NCI-H526 treated with DMSO at 0.1 percent for 48 hours (cell line): ENCODE measurements around the gene AUTS2.

Experiments
- DNase-seq: peaks from one replicate; lab custom pipeline; 2025; lab: John Stamatoyannopoulos, UW

AUTS2 gene

DNA sequence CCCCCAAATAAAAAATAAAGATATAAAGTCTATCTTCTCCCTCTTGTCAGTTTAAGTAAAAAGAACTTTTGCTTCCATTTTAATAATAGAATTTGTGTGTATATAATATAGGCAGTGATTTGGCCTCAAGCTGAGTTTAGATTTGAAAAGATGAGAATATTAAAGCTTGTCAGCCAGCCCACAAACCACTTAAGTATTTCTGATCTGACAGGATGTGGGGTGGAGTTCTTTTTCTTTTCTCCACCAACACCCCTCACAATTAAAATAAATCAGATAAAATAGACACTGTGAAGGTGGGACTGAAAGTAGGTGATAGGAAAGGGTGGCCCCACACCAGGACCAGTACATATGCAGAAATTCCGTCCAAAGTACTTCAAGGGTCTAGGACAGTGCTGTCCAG, 714.1 kb downstream of the AUTS2 start:
- no peak for DNase-seq

DNA sequence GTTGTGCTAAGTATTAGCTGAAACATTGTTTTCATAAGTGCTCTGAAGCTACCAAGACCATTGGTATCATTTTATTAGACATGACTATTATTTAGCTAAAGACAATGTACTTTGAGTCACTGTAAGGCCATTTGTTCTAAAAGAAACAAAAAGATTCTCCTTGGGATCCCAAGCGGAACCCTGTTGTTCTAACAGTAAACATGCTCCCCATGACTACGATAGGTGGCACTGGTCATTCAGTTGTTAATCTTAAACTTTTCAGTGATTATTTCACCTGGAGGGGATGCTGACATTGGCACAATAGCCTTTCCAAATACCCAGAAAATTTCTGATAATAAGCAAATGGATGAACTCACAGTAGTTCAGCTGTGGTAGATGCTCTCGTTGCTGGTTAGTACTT, 715.0 kb downstream of the AUTS2 start:
- no peak for DNase-seq

DNA sequence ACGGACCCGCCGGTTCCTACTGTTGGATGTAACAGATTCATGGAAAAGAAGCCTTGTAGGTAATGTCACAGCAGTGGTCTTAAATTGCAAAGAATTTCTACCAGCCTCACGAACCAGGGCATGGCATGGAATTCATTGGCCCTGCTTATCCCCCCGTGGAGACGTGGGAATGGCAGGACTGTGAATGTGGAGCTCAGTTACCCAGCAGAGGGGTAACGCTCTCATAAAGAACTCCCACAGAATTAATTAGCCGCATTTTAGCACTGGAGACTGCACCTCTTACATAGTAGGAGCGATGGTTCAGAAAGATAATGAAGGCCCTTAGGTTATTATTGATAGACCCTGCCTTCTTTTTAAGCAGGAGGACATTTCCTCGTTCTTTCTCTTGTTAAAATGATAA, 715.4 kb downstream of the AUTS2 start:
- DNase-seq = no peak

DNA sequence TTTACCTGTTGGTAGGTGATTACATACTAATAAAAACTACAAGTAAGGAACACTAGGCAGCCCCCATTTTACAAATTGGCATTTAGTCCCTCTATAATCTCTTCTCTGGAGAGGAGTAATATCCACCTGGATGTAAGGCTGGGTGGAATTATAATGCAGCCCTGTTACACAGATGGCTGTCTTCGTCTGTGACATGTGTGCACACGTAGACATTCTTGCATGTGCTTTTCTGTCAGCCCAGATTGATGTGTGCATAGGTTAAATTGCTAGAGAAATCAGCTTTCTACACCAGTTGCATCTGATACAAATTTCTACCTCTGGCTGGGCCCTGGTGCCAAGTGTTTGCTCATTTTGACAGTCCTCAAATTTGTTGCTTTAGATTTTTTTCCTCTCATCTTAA, 715.9 kb downstream of the AUTS2 start:
- no peak for DNase-seq

DNA sequence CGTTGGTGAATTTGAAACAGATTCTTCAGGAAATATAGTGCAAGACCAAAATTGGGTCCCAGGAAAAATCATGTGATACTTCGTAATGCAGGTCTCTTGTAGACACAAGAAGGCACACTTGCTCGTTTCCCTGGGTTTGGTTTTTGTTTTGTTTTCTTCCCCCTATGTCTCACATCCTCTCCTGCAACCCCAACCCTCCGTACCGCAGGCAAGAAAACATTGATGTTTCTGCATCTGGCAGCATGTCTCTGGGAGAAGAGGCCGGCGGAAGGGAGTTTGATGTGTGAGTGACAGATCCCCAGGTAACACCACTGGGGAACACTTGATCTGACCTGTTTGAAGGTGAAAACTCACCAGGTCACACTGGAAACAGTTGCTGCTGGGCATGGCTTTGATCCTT, 718.5 kb downstream of the AUTS2 start:
- DNase-seq = no peak

DNA sequence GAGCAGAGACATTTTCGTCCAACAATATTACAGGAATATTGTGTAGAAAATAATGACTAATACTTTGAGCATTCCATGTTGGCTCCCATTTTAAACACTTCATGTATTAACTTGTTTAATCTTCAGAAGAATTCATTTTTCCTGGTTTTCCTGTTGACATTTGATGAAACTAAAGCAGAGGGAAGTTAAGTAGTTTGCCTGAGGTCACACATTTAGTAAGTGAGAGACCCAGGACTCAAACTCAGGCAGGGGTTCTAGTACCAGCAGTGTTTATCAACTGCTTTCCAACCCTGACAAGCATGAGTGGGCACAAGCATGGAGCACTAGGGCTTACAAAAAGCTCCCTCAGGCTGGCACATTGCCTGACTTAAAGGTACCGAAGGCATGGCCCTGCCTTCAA, 719.1 kb downstream of the AUTS2 start:
- DNase-seq = no peak

DNA sequence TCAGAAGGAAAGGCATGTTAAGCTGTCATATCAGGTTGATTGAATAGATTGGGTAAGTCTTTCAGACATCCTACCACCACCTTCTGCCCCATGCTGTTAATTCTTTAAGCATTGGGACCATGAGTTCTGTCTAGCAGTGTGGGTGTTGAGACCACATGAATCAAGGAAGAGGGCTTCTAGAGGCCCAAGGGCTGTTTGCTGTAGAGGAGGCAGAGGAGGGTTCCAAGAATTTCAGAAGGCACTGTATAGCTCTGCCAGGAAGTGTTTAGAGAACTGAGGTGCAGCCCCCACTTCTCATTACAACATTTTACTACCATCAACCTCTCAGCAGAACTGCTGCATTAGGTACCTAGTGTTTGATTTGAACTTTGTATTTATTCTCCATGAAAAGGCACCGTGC, 720.2 kb downstream of the AUTS2 start:
- DNase-seq = no peak

DNA sequence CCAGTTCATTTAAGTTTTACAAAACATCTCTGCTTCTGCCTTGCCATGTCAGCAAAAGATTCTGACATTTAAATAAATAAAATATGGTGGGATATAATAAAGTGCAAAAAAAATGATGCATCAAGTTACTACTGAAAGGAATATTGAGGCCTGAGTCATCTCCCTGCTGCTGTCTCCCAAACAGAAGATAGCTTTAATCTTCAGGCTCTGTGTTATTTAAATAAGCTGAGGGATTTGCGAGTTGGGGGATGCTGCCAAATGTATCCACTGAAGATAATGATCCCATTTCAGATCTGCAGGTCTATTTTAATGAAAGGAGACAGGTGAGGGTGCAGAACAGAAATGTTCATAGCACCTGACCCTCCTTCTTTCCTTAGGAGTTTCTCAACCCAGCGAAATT, 720.8 kb downstream of the AUTS2 start:
- DNase-seq = no peak

DNA sequence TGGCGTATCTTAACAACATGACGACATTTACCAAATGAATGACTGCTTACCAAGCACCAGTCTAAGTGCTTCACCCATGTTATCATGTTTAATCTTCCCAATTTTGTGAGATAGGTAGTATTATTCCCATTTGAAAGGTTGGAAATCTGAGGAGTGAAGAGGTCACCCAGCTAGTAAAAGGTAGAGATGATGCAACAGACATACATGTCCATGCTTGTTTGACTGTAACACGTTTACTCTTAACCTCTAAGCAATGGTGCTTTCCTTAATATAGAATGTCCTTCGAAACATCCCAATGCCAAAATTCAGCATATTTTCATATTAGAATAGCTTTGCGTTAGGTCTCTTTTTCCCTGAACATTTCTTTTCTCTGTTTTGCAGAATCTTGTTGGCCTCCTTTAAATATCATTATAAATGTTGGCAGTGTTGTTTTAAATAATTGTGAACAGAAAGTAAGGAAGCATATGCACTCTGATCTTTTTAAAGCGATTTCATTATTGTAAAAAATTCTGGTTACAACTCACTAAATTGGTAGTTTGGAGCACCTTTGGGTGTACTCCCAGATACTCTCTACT, 722.8 kb downstream of the AUTS2 start:
- no peak for DNase-seq

DNA sequence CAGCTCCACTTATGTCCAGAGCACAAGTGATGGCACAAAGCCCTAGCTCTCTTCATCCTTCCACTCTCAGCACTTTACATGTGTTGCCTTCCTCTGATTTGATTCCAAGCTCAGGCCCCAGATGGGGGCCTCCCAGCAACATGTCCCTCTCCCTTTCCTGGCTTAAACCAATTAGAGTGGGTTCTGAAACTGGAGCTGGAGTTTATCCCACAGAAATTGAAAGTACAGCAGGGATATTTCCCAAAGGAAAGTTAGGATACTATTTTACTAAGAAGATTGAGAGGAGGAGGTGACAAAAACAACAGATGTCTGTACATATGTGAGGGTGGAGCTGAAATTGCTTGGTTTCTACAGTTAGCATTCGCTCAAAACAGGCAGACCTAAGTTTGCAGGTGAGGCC, 724.6 kb downstream of the AUTS2 start:
- no peak for DNase-seq

DNA sequence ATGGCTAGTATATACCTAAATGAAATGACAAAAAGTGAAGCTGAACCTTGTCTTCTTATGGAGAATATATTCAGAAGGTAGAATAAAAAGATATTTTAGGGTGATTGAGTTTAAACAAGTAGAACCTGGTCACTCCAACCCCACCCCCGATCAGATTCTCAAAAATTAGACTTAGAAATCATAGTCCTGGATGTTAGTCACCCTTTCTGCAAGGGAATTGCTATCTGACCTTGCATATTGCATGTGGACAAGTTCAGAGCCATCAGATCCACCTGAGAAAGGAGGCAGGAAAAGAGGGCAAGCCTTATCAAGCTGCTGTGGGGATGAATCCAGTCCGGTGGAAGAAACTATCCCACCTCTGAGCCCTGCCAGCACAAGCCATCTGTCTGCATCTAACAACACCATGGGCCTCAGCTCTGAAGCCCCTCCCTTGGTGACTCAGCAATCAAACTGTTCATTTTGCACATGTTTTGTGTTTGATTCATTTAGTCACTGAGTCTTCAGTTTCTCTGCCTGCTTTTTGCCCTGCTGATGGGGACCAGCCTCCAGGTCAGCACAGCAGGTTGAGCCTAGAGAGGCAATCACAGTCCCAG, 727.3 kb downstream of the AUTS2 start:
- no peak for DNase-seq

DNA sequence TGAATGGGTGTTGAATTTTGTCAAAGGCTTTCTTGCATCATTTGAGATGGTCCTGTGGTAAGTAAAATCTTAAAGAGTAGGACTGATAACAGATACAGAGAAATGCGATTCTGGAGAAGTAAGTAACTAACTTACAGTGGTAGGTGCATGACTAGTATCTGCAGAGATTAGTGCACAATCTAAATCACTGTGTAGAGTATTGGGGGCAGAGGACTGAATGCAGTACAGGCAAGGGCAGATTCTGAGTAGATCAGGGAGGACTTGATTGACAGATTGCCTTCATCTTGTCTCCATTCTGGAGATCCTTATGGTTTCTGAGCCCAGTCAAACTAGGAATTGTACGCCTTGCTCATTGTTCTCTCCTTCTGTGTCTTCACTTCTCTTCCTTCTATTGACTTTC, 736.0 kb downstream of the AUTS2 start:
- DNase-seq = no peak

DNA sequence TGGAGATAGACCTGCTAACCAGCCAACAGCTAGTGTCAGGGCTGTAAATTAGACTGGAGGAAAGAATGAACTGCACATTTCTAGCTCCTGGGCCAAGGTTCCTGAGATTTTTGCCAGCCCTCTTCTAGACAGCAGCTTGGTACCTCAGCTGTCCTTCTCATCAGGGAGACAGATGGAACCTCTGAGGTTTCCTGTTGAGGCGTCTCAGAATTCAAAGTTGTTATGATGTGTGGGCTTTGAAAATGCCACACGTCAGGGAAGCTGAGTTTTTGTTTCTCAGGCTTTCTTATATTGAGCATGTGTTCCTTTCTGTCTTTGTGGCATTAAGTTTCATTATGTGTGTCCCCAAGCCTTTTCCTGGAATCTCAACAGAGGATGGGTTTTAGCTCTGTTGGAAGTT, 736.6 kb downstream of the AUTS2 start:
- no peak for DNase-seq

DNA sequence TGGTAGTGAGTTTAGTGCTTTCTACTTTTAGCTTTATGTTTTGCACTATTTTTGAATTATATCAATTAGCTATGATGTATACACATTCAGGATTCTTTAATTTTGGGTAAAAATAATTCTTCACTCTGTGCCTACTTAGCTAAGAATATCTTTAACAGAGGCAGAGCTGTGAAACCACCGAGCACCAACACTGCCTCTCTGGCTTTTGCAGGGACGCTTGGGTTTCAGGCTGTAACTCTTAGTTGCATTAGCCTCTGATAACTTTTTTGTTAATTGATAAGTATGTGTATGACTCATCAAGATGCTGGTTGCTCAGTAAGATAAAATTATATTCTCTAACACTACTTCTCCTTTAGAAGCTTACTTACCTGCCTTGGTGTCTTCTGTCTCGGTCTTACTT, 738.3 kb downstream of the AUTS2 start:
- DNase-seq = no peak

DNA sequence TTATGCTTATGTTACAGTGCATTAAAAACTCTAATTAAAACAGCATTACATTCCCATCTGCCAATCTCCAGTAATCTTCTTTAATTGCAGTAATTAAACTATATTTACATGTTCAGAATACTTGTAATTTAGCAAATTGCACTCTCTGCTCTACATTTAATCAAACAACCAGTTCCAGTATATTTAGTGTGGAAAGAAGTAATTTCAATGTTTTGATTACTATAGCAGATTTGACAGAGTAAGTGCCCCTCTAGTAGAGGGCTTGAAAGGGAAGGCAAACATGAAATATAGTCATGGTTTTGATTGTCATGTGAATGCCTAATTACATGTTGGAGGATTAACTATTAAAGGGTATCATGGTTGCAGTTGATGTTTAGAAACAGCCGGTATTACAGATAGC, 739.7 kb downstream of the AUTS2 start:
- DNase-seq = no peak

DNA sequence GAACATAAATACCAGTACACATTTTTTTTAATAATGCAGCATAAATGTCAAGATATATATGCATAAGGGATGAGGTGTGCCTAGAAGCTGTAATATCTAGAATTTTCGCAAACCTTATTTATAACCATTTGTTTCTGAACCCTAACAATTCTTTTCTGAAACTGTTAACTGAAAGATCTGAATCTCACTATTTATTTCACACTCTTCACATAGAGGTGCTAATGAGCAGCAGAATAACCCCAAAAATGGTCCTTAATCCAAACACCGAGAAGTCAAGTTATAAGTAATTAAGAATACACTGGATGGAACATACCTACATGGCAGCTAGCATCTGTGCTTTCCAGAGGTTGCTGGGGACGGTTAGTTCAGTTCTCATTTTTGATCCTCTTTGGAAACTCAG, 742.0 kb downstream of the AUTS2 start:
- no peak for DNase-seq

DNA sequence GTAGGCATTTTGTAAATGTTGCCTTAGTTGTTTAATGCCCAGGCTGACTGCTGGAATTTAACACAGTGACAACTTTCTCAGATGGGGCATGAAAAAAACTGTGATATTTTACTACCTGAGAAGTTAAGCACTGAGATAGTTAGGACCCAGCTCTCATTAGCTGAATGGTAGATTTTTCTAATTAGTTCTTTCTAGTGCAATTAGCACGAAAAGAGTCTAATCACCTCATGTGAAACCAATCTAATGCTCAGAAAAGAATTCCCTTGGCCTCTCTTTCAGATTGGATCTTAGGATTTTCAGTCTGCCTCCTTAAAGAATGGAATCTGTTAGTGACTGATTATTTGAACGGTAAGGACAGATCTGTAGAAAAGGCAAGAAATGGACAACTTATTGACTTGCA, 743.2 kb downstream of the AUTS2 start:
- DNase-seq = no peak

DNA sequence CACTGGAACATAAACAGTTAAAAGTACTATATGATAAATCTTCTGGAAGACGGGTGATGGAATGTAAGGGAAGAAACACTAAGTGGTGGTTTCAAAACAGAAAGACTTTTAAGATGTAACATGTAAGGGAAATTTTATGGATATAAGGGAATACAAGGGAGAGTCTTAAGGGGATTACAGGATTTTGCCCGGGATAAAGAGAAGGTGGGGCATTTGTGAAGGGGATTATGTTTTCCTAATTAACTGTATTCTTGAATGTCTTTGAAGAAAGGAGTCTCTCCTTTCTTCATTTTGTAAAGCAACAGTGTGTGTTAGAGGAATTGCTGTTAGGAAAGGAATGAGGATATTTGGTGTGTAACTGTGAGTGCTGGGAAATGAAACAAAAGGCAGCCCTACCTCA, 745.2 kb downstream of the AUTS2 start:
- no peak for DNase-seq

DNA sequence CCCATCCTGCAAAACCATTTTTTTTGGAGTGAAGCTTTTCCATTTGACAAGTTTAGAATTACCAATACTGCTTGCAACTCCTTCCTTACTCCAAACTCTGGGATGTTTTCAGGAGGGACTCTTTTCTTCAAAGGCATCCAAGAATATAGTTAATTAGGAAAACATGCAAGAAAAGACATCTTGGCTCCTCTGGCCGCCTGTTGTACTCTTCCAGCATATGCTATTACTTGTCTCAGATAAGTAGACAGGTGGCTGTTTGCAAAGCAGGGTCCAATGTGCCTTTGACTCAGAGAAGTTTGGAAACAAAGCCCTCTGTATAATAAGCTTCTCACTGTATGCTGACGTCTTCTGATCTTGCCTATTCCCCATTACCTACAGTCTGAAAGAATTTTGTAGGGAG, 746.5 kb downstream of the AUTS2 start:
- no peak for DNase-seq

DNA sequence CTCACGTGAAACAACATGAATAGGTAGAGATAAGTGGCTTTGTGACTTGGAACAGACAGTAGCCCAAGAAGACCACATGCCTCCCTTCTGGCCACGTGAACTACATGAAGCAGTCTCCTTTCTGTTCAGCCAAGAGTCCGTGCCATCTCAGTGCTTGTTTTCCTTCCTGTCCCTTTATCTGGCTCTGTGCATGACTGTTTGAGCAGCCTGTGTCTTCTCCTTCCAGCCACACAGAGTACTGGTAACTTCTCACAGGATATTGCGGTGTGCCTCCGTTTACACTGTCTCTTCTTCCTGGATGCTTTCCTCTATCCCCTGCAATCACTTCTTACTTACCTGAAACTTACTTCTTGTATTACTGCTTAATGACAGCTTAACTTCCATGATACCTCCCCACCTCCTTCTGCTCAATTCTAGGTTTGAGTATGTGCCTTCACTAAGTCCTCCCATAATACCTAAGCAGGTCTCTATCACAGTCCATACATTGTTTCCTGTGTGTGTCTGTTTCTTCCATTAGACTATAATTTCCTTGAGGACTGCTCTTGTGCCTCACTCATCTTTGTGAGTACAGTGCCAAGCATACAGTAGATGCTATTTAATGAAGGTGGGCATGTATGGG, 748.7 kb downstream of the AUTS2 start:
- DNase-seq = no peak

DNA sequence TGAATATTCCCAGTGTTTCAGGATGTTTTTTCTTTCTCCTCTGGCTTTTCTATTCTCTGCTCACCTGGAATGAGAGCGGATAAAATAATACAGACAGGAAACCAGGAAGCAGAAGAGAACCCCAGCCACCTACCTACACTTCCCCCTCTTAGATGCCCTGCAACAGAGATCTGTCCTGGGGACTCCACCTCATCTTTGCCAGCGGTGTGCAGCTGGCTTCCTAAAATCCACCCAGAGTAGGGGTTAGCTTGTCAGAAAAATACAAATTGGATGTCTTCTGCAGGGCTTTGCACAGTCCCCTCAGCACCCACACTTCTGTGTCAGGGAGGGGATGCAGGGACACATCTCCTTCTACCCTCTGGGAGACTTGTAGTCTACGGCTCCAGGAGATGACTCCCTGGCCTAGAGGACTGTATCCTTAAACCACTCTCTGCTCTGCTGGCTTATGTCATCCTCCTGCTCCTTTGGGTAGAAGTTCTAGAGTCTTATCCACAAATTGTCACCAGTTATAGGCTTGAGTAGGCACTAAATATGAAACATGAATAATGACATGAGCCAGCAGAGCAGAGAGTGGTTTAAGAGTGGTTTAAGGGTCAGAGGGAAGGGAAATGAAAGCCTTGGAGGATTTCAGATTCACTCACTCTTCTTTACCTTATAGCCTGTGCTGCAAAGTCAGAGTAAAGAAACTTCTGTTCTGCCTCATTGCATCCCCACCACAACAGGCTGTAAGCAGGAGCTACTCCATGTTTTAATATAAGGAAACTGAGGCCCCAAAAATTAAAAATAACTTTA, 749.4 kb downstream of the AUTS2 start:
- DNase-seq = no peak

DNA sequence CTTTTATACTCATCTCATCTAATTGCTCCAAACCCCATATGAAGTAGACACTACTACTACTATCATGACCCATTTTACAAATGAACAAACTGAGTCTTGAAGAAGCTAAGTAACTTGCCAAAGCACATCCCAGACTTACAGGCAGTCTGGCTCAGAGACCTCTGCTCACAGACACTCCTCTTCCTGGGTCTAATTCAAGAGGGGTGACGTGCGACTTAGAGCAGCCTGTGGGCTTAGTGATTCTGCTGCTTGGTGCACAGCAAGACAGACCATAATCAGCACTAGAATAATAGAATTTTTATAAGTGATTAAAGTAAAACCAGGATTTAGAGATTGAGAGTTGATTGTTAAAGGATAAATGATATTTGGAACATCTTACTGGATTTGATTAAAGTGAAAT, 750.8 kb downstream of the AUTS2 start:
- no peak for DNase-seq

DNA sequence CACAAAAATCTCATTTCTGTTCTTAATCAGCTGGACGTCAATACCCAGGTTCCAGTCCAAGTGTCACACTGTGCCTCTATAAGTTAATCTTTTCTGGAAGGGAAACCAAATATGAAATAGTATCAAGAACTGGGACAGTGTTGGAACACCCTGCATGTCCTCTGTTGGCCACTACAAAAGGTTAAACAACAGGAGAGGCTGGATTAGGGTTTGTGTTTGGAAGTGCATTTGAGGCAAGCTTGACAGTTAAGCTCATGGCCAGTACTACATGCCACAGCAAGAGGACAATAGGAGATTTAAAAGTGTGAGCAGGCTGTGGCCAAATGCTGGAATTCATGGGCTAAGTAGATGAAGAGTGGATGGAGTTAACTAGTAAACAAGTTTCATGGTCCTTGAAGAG, 751.5 kb downstream of the AUTS2 start:
- DNase-seq = no peak
